ENCODE data around the gene NCOA1.

GRCh38 chr2:24482251-24482971 is 8.6 kb upstream of the NCOA1 start:
- TF ChIP-seq CTCF (optimal IDR thresholded peaks at IDR 0.05 in 1 of 3, IDR thresholded peaks at IDR 0.05 in 1 of 3, conservative IDR thresholded peaks at IDR 0.05 in 1 of 3; ENCODE audit: extremely low read depth in 1 of 3, insufficient read depth in 2 of 3, low read length in 3 of 3) (no peak), EZH2 (IDR thresholded peaks at IDR 0.05; ENCODE audit: low read length) (no peak)

Data from keratinocyte (primary cell).